Ishikawa (cell line): ENCODE measurements around the gene SPSB3.

ENCODE experiments used
- CEBPB ChIP-seq: IDR thresholded peaks from 2 replicates; pipeline ENCODE4 v1.6.1; 2012
- CREB1 ChIP-seq: IDR thresholded peaks from 2 replicates; pipeline ENCODE4 v1.6.1; 2012; ENCODE audit warnings: low read depth
- EGR1 ChIP-seq: IDR thresholded peaks from 2 replicates; pipeline ENCODE4 v1.6.1; 2012
- EP300 ChIP-seq: IDR thresholded peaks from 2 replicates; pipeline ENCODE4 v1.6.1; 2012; ENCODE audit warnings: borderline replicate concordance
- FOXM1 ChIP-seq: IDR thresholded peaks from 2 replicates; pipeline ENCODE4 v1.6.1; 2012; ENCODE audit warnings: low read depth, borderline replicate concordance
- MAX ChIP-seq: IDR thresholded peaks from 2 replicates; pipeline ENCODE4 v1.6.1; 2012
- NFIC ChIP-seq: IDR thresholded peaks from 2 replicates; pipeline ENCODE4 v1.6.1; 2012
- RAD21 ChIP-seq: IDR thresholded peaks from 2 replicates; pipeline ENCODE4 v1.6.1; 2012; ENCODE audit warnings: low read depth
- TAF1 ChIP-seq: IDR thresholded peaks from 2 replicates; pipeline ENCODE4 v1.6.1; 2012; ENCODE audit warnings: low read depth, mild to moderate bottlenecking
- TCF12 ChIP-seq: IDR thresholded peaks from 2 replicates; pipeline ENCODE4 v1.6.1; 2012; ENCODE audit warnings: low read depth
- TEAD4 ChIP-seq: IDR thresholded peaks from 2 replicates; pipeline ENCODE4 v1.6.1; 2012
- USF1 ChIP-seq: IDR thresholded peaks from 2 replicates; pipeline ENCODE4 v1.6.1; 2012
- YY1 ChIP-seq: IDR thresholded peaks from 2 replicates; pipeline ENCODE4 v1.6.1; 2012; ENCODE audit warnings: low read depth
- ZBTB7A ChIP-seq: IDR thresholded peaks from 2 replicates; pipeline ENCODE4 v1.6.1; 2012; ENCODE audit warnings: low read depth
- TF ChIP-seq, protein P1 (sequence below): IDR thresholded peaks from 2 replicates; pipeline ENCODE4 v1.6.1; 2012; ENCODE audit warnings: low read depth, mild to moderate bottlenecking

The SPSB3 gene

DNA sequence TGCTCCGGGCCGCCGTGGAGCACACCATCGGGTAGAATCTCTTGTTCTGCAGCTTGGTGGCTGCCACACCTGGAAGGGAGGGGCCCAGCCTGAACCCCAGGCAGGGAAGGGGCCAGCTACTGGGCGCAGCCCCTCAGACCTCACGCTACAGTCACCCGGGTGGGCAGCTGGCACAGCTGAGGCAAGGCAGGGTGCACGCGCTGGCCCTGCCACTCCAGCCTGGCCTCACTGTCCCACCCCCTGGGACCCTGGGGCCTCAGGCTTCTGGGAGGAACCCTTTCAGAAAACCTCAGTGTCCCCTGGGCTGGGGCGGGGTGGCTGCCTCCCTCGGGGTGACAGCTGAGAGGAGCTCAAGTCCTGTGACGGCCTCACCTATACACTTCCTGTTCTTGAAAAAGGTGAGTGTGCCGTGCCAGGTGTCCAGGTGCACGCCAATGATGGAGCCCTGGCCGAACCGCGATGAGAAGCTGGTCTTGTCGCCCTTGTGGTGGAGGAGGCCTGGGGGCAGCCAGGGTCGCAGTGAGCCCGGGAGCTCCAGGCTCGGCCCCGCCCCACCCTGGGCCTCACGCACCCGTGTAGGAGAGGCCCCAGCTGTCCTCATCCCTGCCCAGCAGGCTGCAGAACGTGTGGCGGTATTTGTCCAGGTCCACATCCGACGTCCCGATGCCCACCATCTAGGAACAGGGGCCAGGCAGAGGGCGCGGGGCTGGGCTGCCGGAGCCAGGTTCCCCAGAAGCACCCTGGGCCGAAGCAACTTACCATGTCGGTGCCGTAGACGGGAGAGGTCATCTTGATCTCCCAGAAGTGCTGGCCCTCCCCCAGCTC, 4.8 kb downstream of the SPSB3 start:
- TF ChIP-seq CREB1 = no peak
- TF ChIP-seq YY1 = no peak
- no peak for TF ChIP-seq NFIC
- no peak for TF ChIP-seq RAD21
- TF ChIP-seq CEBPB = no peak
- no peak for TF ChIP-seq USF1
- TF ChIP-seq TEAD4 = no peak
- no peak for TF ChIP-seq TAF1
- no peak for TF ChIP-seq ZBTB7A
- TF ChIP-seq TCF12 = no peak
- TF ChIP-seq FOXM1 = no peak
- TF ChIP-seq MAX = no peak
- TF ChIP-seq, protein P1, sequence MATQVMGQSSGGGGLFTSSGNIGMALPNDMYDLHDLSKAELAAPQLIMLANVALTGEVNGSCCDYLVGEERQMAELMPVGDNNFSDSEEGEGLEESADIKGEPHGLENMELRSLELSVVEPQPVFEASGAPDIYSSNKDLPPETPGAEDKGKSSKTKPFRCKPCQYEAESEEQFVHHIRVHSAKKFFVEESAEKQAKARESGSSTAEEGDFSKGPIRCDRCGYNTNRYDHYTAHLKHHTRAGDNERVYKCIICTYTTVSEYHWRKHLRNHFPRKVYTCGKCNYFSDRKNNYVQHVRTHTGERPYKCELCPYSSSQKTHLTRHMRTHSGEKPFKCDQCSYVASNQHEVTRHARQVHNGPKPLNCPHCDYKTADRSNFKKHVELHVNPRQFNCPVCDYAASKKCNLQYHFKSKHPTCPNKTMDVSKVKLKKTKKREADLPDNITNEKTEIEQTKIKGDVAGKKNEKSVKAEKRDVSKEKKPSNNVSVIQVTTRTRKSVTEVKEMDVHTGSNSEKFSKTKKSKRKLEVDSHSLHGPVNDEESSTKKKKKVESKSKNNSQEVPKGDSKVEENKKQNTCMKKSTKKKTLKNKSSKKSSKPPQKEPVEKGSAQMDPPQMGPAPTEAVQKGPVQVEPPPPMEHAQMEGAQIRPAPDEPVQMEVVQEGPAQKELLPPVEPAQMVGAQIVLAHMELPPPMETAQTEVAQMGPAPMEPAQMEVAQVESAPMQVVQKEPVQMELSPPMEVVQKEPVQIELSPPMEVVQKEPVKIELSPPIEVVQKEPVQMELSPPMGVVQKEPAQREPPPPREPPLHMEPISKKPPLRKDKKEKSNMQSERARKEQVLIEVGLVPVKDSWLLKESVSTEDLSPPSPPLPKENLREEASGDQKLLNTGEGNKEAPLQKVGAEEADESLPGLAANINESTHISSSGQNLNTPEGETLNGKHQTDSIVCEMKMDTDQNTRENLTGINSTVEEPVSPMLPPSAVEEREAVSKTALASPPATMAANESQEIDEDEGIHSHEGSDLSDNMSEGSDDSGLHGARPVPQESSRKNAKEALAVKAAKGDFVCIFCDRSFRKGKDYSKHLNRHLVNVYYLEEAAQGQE = no peak
- TF ChIP-seq EP300 = no peak

DNA sequence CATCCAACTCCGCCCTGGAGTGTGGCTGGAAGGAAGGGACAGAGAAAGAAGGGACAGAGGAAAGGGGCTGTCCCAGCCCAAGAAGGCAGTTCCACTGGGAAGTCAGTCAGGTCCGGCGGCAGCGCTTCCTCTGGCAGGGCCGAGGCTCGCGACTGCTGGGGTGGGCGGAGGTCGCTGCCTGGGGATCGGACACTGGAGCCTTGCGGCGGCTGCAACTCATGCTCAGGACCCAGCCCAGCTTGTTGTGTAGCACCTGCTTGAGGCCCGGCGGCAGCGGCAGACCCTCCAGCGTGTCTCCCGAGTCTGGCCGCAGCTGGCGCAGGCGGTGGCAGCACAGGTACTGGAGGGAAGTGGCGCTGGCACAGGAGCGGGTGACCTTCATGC, 5.4 kb downstream of the SPSB3 start:
- no peak for TF ChIP-seq CREB1
- TF ChIP-seq RAD21 = no peak
- TF ChIP-seq, protein P1 = no peak
- no peak for TF ChIP-seq EGR1
- TF ChIP-seq CEBPB = no peak

- TF ChIP-seq YY1 (no peak), CREB1 (no peak), TCF12 (no peak), CEBPB (no peak), ZBTB7A (no peak), USF1 (no peak), RAD21 (no peak), MAX (no peak), FOXM1 (no peak), EP300 (no peak), TEAD4 (no peak), EGR1 (no peak), TAF1 (no peak)
Observed at GRCh38 chr16:1776672-1776955, 5.8 kb downstream of the SPSB3 start.

DNA sequence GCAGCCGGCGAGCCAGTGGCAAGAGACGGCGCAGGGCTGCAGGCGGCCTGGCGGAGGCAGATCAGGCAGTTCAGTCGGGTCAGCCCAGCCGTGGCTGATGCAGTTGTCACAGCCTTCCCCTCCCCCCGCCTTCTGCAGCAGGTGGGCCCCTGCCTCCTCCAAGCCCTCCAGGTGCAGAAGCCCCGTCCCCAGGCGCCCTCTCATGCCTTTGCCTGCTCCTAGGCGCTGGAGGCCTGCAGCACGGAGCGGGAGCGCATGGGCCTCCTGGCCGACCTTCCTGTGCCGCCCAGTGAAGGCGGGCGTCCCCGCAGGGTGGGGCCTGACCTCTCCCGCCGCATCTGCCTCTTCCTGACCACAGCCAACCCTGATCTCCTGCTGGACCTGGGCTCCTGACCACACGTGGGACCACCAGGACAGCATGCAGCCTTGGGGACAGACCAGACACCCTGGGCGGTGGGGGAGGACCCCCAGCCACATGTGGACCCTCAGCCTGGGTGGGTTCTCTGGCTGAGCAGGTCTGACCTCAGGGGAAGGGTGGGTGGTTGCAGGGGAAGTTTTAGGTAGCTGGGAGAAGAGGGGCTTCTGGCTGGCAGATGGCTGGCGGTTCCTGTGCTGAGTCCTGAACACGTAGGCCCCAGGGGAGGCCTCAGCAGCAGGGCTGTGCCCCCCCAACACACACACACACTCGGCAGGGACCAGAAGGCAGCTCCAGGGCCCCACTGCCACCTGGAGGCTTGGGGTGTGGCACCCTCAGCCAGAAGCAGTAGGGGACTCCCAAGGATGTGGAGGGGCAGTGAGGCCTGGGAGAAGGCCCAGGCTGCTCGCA, 6.3 kb downstream of the SPSB3 start:
- no peak for TF ChIP-seq TAF1
- no peak for TF ChIP-seq MAX
- TF ChIP-seq, protein P1 = no peak
- no peak for TF ChIP-seq RAD21
- no peak for TF ChIP-seq CEBPB
- TF ChIP-seq NFIC = no peak
- TF ChIP-seq TCF12 = no peak
- no peak for TF ChIP-seq TEAD4
- TF ChIP-seq FOXM1 = no peak
- no peak for TF ChIP-seq YY1
- TF ChIP-seq EGR1 = no peak
- TF ChIP-seq USF1 = no peak
- TF ChIP-seq CREB1 = no peak
